ENCODE data around the gene HMGCL. TPM values are rescaled to one million over a fixed set of nuclear protein-coding genes. Genes with fewer than 3 reads are reported as not detected.
"Not testable (repeated sequence)": the region's sequence is repeated elsewhere in the genome, so short reads cannot be mapped to it uniquely, and the experiment has no call there.

The HMGCL gene
- total RNA-seq, 2 donors from 2014 or later: 66.2 to 110 TPM

- Histone ChIP-seq H3K4me3 (peak overlapping the region; percentile 92), H3K27ac (peak overlapping the region; percentile 53), H3K9me3 (no peaks in the 10 kb centered on the region), H3K36me3 (peaks cover 5% of the 10 kb centered on the region), H3K27me3 (no peaks in the 10 kb centered on the region), H3K9ac (ENCODE audit: low read depth in 2 of 2, low read length in 2 of 2) (peak overlapping the region; percentile 70 to 86), H3K4me1 (no peaks in the 10 kb centered on the region)
- intact Hi-C loops (cut with DNase I): loop anchor here (5.0 kb wide), 1 partner anchor 55 kb away; no protein-coding TSS in a partner anchor
- peak; percentile 30 for DNase-seq
- no peak for TF ChIP-seq CTCF (IDR thresholded peaks at IDR 0.05)
Measured at GRCh38 chr1:23867542-23867894, 42.3 kb upstream of the HMGCL start.

GRCh38 chr1:23865543-23865930 is 40.3 kb upstream of the HMGCL start:
- no peak for TF ChIP-seq CTCF (IDR thresholded peaks at IDR 0.05)
- H3K4me3 ChIP-seq: no peak overlapping the region
- H3K9me3 ChIP-seq: no peaks in the 10 kb centered on the region
- intact Hi-C loops (cut with DNase I): loop anchor here (5.0 kb wide), 1 partner anchor 53 kb away; no protein-coding TSS in a partner anchor
- H3K4me1 ChIP-seq: no peaks in the 10 kb centered on the region
- DNase-seq: peak; percentile 47
- H3K27me3 ChIP-seq: no peaks in the 10 kb centered on the region
- H3K9ac ChIP-seq (ENCODE audit: low read depth in 2 of 2, low read length in 2 of 2): no peak overlapping the region
- no peak overlapping the region for H3K27ac ChIP-seq
- peaks cover 13% of the 10 kb centered on the region for H3K36me3 ChIP-seq

- intact Hi-C loops (cut with DNase I): loop anchor here (5.0 kb wide), 1 partner anchor 53 kb away; no protein-coding TSS in a partner anchor
- peaks cover 13% of the 10 kb centered on the region for H3K36me3 ChIP-seq
- H3K27me3 ChIP-seq: no peaks in the 10 kb centered on the region
- TF ChIP-seq CTCF (IDR thresholded peaks at IDR 0.05): no peak
- H3K4me1 ChIP-seq: no peaks in the 10 kb centered on the region
- H3K9me3 ChIP-seq: no peaks in the 10 kb centered on the region
- no peak for DNase-seq
- H3K9ac ChIP-seq (ENCODE audit: low read depth in 2 of 2, low read length in 2 of 2): no peak overlapping the region
- H3K4me3 ChIP-seq: no peak overlapping the region
- H3K27ac ChIP-seq: no peak overlapping the region
Measured at GRCh38 chr1:23864801-23865542, 39.7 kb upstream of the HMGCL start.

GRCh38 chr1:23862640-23863039 is 37.4 kb upstream of the HMGCL start:
- no peak overlapping the region for H3K4me3 ChIP-seq
- no peak for DNase-seq
- no peaks in the 10 kb centered on the region for H3K9me3 ChIP-seq
- no peak overlapping the region for H3K27ac ChIP-seq
- H3K4me1 ChIP-seq: no peaks in the 10 kb centered on the region
- no peaks in the 10 kb centered on the region for H3K27me3 ChIP-seq
- peaks cover 13% of the 10 kb centered on the region for H3K36me3 ChIP-seq
- no peak for TF ChIP-seq CTCF (IDR thresholded peaks at IDR 0.05)
- H3K9ac ChIP-seq (ENCODE audit: low read depth in 2 of 2, low read length in 2 of 2): no peak overlapping the region
- intact Hi-C loops (cut with DNase I): no loop called here

GRCh38 chr1:23854568-23854967 is 29.3 kb upstream of the HMGCL start:
- H3K36me3 ChIP-seq: no peaks in the 10 kb centered on the region
- H3K4me3 ChIP-seq: no peak overlapping the region

GRCh38 chr1:23853124-23853523 is 27.9 kb upstream of the HMGCL start:
- H3K27ac ChIP-seq; H3K36me3 ChIP-seq; intact Hi-C loops (cut with DNase I); H3K4me3 ChIP-seq; H3K9me3 ChIP-seq; H3K4me1 ChIP-seq; H3K9ac ChIP-seq (ENCODE audit: low read depth in 2 of 2, low read length in 2 of 2); H3K27me3 ChIP-seq; DNase-seq: not testable (repeated sequence)

More at GRCh38 chr1:23854568-23854967, 29.3 kb upstream of the HMGCL start:
- no peaks in the 10 kb centered on the region for H3K9me3 ChIP-seq
- no peak for TF ChIP-seq CTCF (IDR thresholded peaks at IDR 0.05)
- H3K9ac ChIP-seq (ENCODE audit: low read depth in 2 of 2, low read length in 2 of 2): no peak overlapping the region
- no peaks in the 10 kb centered on the region for H3K27me3 ChIP-seq
- DNase-seq: no peak
- no peaks in the 10 kb centered on the region for H3K4me1 ChIP-seq
- intact Hi-C loops (cut with DNase I): no loop called here
- H3K27ac ChIP-seq: no peak overlapping the region

GRCh38 chr1:23851406-23851805 is 26.2 kb upstream of the HMGCL start:
- intact Hi-C loops (cut with DNase I); H3K36me3 ChIP-seq; DNase-seq; H3K27ac ChIP-seq; H3K27me3 ChIP-seq; H3K9me3 ChIP-seq; H3K9ac ChIP-seq (ENCODE audit: low read depth in 2 of 2, low read length in 2 of 2); H3K4me3 ChIP-seq; H3K4me1 ChIP-seq: not testable (repeated sequence)

Data from colonic mucosa (tissue), 4 donors.